Body of pancreas (tissue), 4 donors: ENCODE data around the gene STAT5B. TPM values are rescaled to one million over a fixed set of nuclear protein-coding genes. Genes with fewer than 3 reads are reported as not detected.
"Not testable (repeated sequence)": the region's sequence is repeated elsewhere in the genome, so short reads cannot be mapped to it uniquely, and the experiment has no call there.

Experiments used
- ATAC-seq: fragments of 150-250 bp; one replicate; pipeline ENCODE4 v1.9.1; 2016
- DNase-seq, 4 donors: peaks; one replicate each; pipeline ENCODE4 v3.0.0-alpha.2; 2019
- H3K27ac ChIP-seq, 4 donors: fragments of 200-600 bp; sonication (generic); 1 replicate in 3 of 4; 2 replicates in 1 of 4; pipeline versions ENCODE4 v1.5.1 to v1.6.1; 2016 to 2019; ENCODE audit warnings: mild to moderate bottlenecking in 1 of 4, mixed read lengths in 1 of 4, moderate library complexity in 1 of 4
- H3K27me3 ChIP-seq, 2 donors: fragments of 200-600 bp; sonication (generic); one replicate each; pipeline ENCODE4 v1.6.0; 2016; ENCODE audit warnings: mild to moderate bottlenecking in 1 of 2
- H3K36me3 ChIP-seq, 2 donors: fragments of 200-600 bp; sonication (generic); replicated peaks in 1 of 2; 2 replicates each; pipeline ENCODE4 v1.5.1; 2016; ENCODE audit warnings: low read depth in 2 of 2; ENCODE audit not compliant: insufficient read depth in 1 of 2
- H3K4me1 ChIP-seq: fragments of 200-600 bp; sonication (generic); one replicate; pipeline ENCODE4 v1.6.0; 2016
- H3K4me3 ChIP-seq, 2 donors: fragments of 200-600 bp; sonication (generic); 1 replicate in 1 of 2; 2 replicates in 1 of 2; pipeline ENCODE4 v1.5.1; 2016 to 2019
- H3K9me3 ChIP-seq, 3 donors: fragments of 200-600 bp; sonication (generic); 1 replicate in 2 of 3; 2 replicates in 1 of 3; pipeline ENCODE4 v1.5.1; 2016
- POLR2A ChIP-seq, 3 donors: fragments of 450-650 bp; IDR thresholded peaks; one replicate each; pipeline ENCODE4 v1.6.1; 2016; ENCODE audit warnings: antibody characterized with exemption in 3 of 3, mild to moderate bottlenecking in 2 of 3
- WGBS, 2 donors: methylation state at CpG; one replicate each; pipeline ENCODE4 v1.1.5; 2017; 5-methylcytosine and 5-hydroxymethylcytosine counted together
- intact Hi-C: fragments of 100-400 bp; cut with DNase I; formaldehyde crosslinking; loops from one replicate; pipeline ENCODE4 v1.15.1; 2023
- total RNA-seq, 2 donors: library from RNA; depleted of rRNA; stranded (reverse); fragments of >200 nt; gene quantifications; one replicate each; pipeline ENCODE4 v1.1.0, GENCODE V29; 2016
- TF ChIP-seq, protein P1 (sequence below), 7 experiments: fragments of 450-650 bp in 4 of 7; fragments of 200-600 bp in 3 of 7; sonication (generic) in 3 of 7; IDR thresholded peaks; one replicate each; pipeline ENCODE4 v1.5.1; 2016 to 2019; ENCODE audit warnings: antibody characterized with exemption in 7 of 7

STAT5B gene
- total RNA-seq, 2 donors from 2014 or later = 35.3 TPM

DNA sequence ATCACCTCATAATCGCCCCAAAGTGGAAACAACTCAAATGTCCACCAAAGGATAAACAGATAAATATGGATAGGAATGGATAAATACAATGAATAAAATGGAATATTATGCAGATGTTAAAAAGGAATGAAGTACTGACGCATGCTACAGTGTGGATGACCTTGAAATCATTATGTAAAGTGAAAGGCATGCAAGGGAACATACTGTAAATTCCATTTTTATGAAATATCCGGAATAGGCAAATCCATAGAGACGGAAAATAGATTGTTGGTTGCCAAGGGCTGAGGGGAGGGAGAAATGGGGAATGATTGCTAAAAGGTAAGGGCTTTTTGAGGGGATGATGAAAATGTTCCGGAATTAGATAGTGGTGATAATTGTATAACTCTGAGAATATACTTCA is 36.0 kb downstream of the STAT5B start:
- Histone ChIP-seq H3K4me1 (no peaks in the 10 kb centered on the region), H3K36me3 (no peaks in the 10 kb centered on the region), H3K4me3 (no peak overlapping the region), H3K27me3 (no peaks in the 10 kb centered on the region), H3K27ac (no peak overlapping the region), H3K9me3 (no peaks in the 10 kb centered on the region)
- intact Hi-C loops = no loop called here
- no peak for TF ChIP-seq POLR2A (IDR thresholded peaks at IDR 0.05)
- TF ChIP-seq, protein P1, sequence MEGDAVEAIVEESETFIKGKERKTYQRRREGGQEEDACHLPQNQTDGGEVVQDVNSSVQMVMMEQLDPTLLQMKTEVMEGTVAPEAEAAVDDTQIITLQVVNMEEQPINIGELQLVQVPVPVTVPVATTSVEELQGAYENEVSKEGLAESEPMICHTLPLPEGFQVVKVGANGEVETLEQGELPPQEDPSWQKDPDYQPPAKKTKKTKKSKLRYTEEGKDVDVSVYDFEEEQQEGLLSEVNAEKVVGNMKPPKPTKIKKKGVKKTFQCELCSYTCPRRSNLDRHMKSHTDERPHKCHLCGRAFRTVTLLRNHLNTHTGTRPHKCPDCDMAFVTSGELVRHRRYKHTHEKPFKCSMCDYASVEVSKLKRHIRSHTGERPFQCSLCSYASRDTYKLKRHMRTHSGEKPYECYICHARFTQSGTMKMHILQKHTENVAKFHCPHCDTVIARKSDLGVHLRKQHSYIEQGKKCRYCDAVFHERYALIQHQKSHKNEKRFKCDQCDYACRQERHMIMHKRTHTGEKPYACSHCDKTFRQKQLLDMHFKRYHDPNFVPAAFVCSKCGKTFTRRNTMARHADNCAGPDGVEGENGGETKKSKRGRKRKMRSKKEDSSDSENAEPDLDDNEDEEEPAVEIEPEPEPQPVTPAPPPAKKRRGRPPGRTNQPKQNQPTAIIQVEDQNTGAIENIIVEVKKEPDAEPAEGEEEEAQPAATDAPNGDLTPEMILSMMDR (IDR thresholded peaks at IDR 0.05) = no peak
- DNase-seq = no peak
- ATAC-seq = no peak
- WGBS, 2 donors = 82% methylated on average over 5 of the region's 5 CpGs

DNA sequence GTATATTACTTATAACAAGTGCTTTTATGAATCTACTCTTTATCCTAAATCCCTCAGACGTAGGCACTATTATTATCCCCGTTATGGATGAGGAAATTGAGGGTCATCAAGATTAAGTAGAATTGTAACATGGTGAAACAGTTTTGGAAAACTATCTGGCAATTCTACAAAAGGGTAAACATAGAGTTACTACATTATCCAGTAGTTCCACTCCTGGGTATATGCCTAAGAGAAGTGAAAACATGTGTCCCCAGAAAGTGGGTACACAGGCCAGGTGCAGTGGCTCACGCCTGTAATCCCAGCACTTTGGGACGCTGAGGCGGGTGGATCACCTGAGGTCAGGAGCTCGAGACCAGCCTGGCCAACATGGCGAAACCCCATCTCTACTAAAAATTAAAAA is 36.6 kb downstream of the STAT5B start:
- H3K27ac ChIP-seq, DNase-seq, H3K9me3 ChIP-seq, H3K27me3 ChIP-seq, ATAC-seq, intact Hi-C loops, H3K4me3 ChIP-seq, H3K4me1 ChIP-seq, H3K36me3 ChIP-seq: not testable (repeated sequence)
- 69 to 70% methylated on average over 7 of the region's 7 CpGs for WGBS, 2 donors

DNA sequence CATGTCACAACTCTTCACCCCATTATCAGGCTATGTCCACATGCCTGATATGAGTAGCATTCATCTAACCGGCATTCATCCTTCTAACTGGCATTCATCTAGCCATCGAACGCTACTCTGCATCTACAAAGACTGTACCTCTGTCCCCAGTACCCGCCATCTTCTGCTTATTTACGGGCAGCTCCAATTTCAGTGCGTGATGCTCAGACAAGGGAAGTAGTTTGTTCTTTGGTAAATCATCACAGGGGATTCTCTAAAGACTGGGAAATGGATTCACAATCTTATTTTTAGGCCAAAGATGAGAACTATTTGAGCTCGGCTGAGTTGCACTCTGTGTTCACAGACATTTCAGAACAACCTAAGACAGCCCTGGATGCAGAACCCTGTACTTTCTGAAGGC is 39.4 kb downstream of the STAT5B start:
- Histone ChIP-seq H3K27me3 (no peaks in the 10 kb centered on the region), H3K27ac (no peak overlapping the region), H3K9me3 (no peaks in the 10 kb centered on the region), H3K36me3 (no peaks in the 10 kb centered on the region), H3K4me3 (no peak overlapping the region), H3K4me1 (no peaks in the 10 kb centered on the region)
- 89 to 91% methylated on average over 7 of the region's 7 CpGs for WGBS, 2 donors
- intact Hi-C loops = no loop called here
- DNase-seq (no peak), ATAC-seq (no peak)
- TF ChIP-seq, protein P1 (IDR thresholded peaks at IDR 0.05) = no peak
- no peak for TF ChIP-seq POLR2A (IDR thresholded peaks at IDR 0.05)

DNA sequence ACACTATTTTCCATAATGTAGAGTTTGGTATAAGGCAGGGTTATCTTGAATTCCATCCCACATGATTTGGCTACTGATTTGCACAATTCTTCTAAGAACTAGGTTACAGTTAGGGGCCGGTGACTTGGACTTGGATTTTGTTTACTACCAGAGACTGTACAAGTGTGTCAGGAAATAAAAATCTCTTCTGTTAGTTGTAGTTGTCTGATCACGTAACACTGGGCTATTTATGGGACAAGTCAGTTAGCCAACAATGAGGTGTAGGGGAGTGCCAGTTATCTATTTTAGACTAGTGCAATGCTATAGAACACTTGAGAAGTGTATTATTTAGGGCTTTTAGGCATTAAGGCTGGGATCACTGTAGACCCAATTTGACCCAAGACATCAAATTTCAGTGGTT is 42.2 kb downstream of the STAT5B start:
- Histone ChIP-seq H3K4me3 (no peak overlapping the region), H3K27ac (no peak overlapping the region), H3K4me1 (no peaks in the 10 kb centered on the region), H3K27me3 (no peaks in the 10 kb centered on the region), H3K9me3 (no peaks in the 10 kb centered on the region), H3K36me3 (no peaks in the 10 kb centered on the region)
- intact Hi-C loops = no loop called here
- WGBS, 2 donors = 71 to 83% methylated on average over 2 of the region's 2 CpGs
- no peak for TF ChIP-seq POLR2A (IDR thresholded peaks at IDR 0.05)
- TF ChIP-seq, protein P1 (IDR thresholded peaks at IDR 0.05) = no peak
- DNase-seq (no peak), ATAC-seq (no peak)

DNA sequence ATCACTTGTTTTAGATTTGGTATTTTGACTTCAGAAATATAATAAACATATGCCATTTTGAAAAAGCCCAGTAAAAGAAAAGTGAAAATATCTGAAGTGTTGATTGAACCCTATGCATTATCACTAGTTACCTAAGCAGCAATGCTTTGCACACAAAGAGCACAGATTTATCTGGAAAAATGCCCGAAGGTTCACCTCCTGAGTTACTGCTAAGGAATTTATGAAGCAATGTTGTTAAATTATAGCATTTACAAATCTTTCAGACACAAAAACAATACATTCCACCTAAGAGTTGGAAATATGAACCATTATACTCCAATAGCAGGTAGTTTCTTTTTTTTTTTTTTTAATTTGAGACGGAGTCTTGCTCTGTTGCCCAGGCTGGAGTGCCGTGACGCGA is 43.0 kb downstream of the STAT5B start:
- Histone ChIP-seq H3K4me1 (no peaks in the 10 kb centered on the region), H3K9me3 (no peaks in the 10 kb centered on the region), H3K36me3 (no peaks in the 10 kb centered on the region), H3K4me3 (no peak overlapping the region), H3K27ac (no peak overlapping the region), H3K27me3 (no peaks in the 10 kb centered on the region)
- intact Hi-C loops = no loop called here
- 85 to 93% methylated on average over 5 of the region's 5 CpGs for WGBS, 2 donors
- no peak for ATAC-seq
- DNase-seq = no peak
- TF ChIP-seq, protein P1 (IDR thresholded peaks at IDR 0.05) = no peak
- TF ChIP-seq POLR2A (IDR thresholded peaks at IDR 0.05) = no peak
